Pancreas (tissue), 10 donors: Measurements from ENCODE around the gene TENM4. TPM values are rescaled to one million over a fixed set of nuclear protein-coding genes. Genes with fewer than 3 reads are reported as not detected.

Experiments
- ATAC-seq, 4 donors: fragments of 200-7000 bp; cut with Tn5 transposase; one replicate each; pipeline versions ENCODE4 v1.8.0 to v1.9.1; 2020; ENCODE audit warnings: mild to moderate bottlenecking in 4 of 4, moderate library complexity in 4 of 4
- DNase-seq, 6 donors: peaks; one replicate each; pipeline ENCODE4 v3.0.0-alpha.2; 2020
- FAIRE-seq: peaks from 2 replicates; lab custom pipeline; 2012; peaks lifted over from hg19 to GRCh38; lab: Jason Lieb, UNC
- H3K27ac ChIP-seq, 4 donors: fragments of 200-600 bp; sonication (generic); 1 replicate in 3 of 4; 2 replicates in 1 of 4; pipeline versions ENCODE4 v1.5.0 to v1.8.0; 2020
- H3K27me3 ChIP-seq, 4 donors: fragments of 200-600 bp; one replicate each; pipeline ENCODE4 v1.8.0; 2021
- H3K36me3 ChIP-seq, 3 donors: fragments of 200-600 bp; sonication (generic) in 1 of 3; one replicate each; pipeline versions ENCODE4 v1.5.0 to v1.8.0; 2020 to 2021
- H3K4me1 ChIP-seq, 3 donors: fragments of 200-600 bp; one replicate each; pipeline ENCODE4 v1.8.0; 2021
- H3K4me3 ChIP-seq, 4 donors: fragments of 200-600 bp; sonication (generic) in 2 of 4; one replicate each; pipeline versions ENCODE4 v1.5.0 to v1.8.0; 2020 to 2021
- H3K9me3 ChIP-seq, 4 donors: fragments of 200-600 bp; one replicate each; pipeline ENCODE4 v1.8.0; 2021
- WGBS, 2 donors: extraction: QIAGEN DNeasy Blood & Tissue Kit; methylation state at CpG; one replicate each; pipeline ENCODE4 v1.1.7; 2013; 5-methylcytosine and 5-hydroxymethylcytosine counted together
- intact Hi-C, 3 donors: fragments of 100-400 bp; cut with DNase I; formaldehyde crosslinking; loops; one replicate each; pipeline versions ENCODE4 v1.11.1 to v1.14.2; 2022
- polyA plus RNA-seq, 2 donors: library from polyadenylated mRNA; stranded (reverse); fragments of 200-250 nt; gene quantifications; one replicate each; pipeline ENCODE4 v1.2.3, GENCODE V29; 2013
- total RNA-seq, 6 donors: library from RNA; stranded (reverse); fragmentation: NEBNext Ultra II Directional in 4 of 6; extraction: Animal tissue kit (Norgen Biotek cat#: 25700) in 4 of 6; gene quantifications; one replicate each; pipeline versions ENCODE4 v1.2.1 to v1.2.4, GENCODE V29; 2021 to 2023
- TF ChIP-seq, protein P1 (sequence below), 4 donors: fragments of 200-600 bp; sonication (generic) in 3 of 4; IDR thresholded peaks; one replicate each; pipeline versions ENCODE4 v1.5.0 to v1.8.0; 2021; ENCODE audit warnings: antibody characterized with exemption in 4 of 4
- donor health status: healthy with polysubstance abuse.
- donor health status: DM: no; HTN: no; CAD: no; lungs with moderate emphysema.
- donor health status: DM: no; HTN: no; CAD: no.
- donor health status: control.
- donor health status: control.
- donor health status: Bipolar disorder and iron deficiency.
- donor health status: DM: yes; HTN: yes; CAD: no.
- donor health status: DM: no; HTN: no; CAD: no.
- donor health status: DM: no; HTN: no; CAD: no.
- donor health status: DM: yes; HTN: yes; CAD: no.

TENM4 gene
- total and polyA plus RNA-seq, 8 donors: 0.37 to 6.8 (median 1.3) TPM

DNA sequence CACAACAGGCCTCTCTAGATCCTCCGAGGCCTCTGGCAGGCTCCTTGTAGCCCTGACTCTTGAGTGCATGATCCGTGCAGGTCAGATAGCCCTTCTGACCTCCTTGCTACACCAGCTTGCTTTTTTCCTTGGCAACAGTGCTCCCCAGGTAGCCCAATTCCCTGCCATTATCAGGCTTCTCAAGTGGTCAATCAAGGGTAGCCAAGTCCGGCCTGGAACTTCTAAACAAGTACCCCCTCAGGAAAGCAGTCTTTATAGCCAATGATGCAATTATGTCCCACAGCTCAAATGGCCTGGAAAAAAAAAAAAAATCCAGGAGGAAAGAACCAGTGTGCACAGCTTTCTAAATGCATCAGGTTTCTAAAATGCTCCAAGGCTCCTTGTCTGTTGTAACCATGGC lies 59.8 kb downstream of the TENM4 start:
- no peak overlapping the region for H3K4me3 ChIP-seq
- WGBS, 2 donors: 54 to 55% methylated on average over 3 of the region's 3 CpGs
- no peaks in the 10 kb centered on the region for H3K4me1 ChIP-seq
- ATAC-seq (no peak), DNase-seq (no peak), FAIRE-seq (no peak)
- H3K27me3 ChIP-seq: no peaks in the 10 kb centered on the region
- no peaks in the 10 kb centered on the region for H3K9me3 ChIP-seq
- H3K27ac ChIP-seq: no peak overlapping the region
- intact Hi-C loops: no loop called here
- TF ChIP-seq, protein P1, sequence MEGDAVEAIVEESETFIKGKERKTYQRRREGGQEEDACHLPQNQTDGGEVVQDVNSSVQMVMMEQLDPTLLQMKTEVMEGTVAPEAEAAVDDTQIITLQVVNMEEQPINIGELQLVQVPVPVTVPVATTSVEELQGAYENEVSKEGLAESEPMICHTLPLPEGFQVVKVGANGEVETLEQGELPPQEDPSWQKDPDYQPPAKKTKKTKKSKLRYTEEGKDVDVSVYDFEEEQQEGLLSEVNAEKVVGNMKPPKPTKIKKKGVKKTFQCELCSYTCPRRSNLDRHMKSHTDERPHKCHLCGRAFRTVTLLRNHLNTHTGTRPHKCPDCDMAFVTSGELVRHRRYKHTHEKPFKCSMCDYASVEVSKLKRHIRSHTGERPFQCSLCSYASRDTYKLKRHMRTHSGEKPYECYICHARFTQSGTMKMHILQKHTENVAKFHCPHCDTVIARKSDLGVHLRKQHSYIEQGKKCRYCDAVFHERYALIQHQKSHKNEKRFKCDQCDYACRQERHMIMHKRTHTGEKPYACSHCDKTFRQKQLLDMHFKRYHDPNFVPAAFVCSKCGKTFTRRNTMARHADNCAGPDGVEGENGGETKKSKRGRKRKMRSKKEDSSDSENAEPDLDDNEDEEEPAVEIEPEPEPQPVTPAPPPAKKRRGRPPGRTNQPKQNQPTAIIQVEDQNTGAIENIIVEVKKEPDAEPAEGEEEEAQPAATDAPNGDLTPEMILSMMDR (IDR thresholded peaks at IDR 0.05): no peak
- H3K36me3 ChIP-seq: no peaks in the 10 kb centered on the region

DNA sequence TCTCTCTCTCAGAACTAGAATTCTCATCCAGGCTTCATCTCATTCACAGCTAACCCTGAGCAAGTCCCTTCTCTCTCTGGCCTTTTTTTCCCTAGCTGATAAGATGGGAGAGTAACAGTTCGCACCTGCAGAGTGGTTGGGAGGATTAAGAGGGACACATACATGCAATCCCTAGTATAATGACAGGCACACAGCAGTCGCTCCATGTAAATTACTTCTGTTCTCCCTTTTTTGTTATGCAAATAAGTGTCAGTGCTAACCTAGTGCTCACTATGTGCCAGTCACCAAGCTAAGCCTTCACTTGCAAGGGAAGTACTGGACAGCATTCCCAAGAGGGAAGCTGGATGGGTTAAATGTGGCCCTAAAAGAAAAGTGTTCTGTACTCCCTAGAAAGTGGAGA lies 63.4 kb downstream of the TENM4 start:
- no peak overlapping the region for H3K27ac ChIP-seq
- no peak for FAIRE-seq
- intact Hi-C loops: no loop called here
- ATAC-seq: no peak
- DNase-seq: no peak
- TF ChIP-seq, protein P1 (IDR thresholded peaks at IDR 0.05): no peak
- 63 to 79% methylated on average over 2 of the region's 2 CpGs for WGBS, 2 donors
- no peaks in the 10 kb centered on the region for H3K27me3 ChIP-seq
- no peaks in the 10 kb centered on the region for H3K36me3 ChIP-seq
- no peak overlapping the region for H3K4me3 ChIP-seq
- no peaks in the 10 kb centered on the region for H3K4me1 ChIP-seq
- H3K9me3 ChIP-seq: no peaks in the 10 kb centered on the region

DNA sequence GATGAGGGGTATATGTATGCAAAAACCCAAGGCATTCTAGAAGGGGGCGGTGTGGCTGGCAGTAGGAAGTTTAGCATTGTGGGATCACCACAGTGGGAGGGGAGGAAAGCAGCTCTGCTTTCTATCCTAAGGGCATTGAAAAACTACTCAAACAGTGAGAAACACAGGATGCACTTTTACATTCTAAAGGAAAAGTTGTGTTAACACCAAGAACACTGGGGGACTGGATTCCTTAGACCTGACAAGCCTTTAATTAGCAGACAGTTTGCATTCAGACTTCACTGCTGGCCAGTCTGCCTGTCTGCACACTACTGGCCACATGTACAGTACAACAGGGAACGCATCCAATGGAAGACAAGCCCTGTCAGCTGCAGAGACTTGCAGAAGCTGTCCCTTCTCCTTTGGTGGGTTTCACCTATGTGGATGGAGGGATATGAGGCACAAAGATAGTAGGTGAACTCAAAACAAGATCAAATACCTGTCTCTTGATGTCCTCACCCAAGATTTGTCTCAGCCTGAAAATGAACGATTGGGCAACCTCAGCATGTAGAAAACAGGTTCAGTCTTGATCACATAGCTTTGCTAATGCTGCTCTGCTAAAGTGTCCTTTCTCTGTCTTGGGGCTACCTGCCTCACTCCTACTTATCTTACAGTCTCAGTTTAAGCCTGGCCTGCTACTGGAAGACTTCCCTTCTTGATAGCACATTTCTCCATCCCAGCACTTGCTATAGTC lies 64.8 kb downstream of the TENM4 start:
- 63 to 77% methylated on average over 3 of the region's 3 CpGs for WGBS, 2 donors
- no peak overlapping the region for H3K4me3 ChIP-seq
- H3K4me1 ChIP-seq: no peaks in the 10 kb centered on the region
- FAIRE-seq (no peak), ATAC-seq (no peak), DNase-seq (no peak)
- no peaks in the 10 kb centered on the region for H3K27me3 ChIP-seq
- no peaks in the 10 kb centered on the region for H3K36me3 ChIP-seq
- no peaks in the 10 kb centered on the region for H3K9me3 ChIP-seq
- no peak overlapping the region for H3K27ac ChIP-seq
- intact Hi-C loops: no loop called here
- TF ChIP-seq, protein P1 (IDR thresholded peaks at IDR 0.05): no peak

DNA sequence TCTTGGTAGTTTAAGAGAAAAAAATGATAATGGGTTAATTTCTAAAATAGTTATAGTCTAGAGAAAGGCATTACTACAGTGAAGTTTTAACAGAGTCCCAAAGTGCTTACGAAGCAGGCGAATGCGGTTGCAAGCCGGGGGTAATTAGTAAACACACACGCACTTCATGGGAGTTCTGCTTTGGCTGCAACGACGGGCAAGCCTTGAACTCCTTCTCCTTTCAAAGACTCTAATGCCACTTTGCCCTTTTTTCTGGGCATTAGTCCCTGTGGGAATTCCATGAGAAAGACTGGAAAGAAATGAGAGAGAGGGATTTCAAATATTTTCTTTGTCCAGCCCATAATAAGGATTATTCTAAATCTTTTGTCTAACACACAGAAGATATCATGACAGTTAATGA lies 66.1 kb downstream of the TENM4 start:
- FAIRE-seq (no peak), ATAC-seq (no peak), DNase-seq (no peak)
- Histone ChIP-seq H3K36me3 (no peaks in the 10 kb centered on the region), H3K4me3 (no peak overlapping the region), H3K4me1 (no peaks in the 10 kb centered on the region), H3K9me3 (no peaks in the 10 kb centered on the region), H3K27me3 (no peaks in the 10 kb centered on the region), H3K27ac (no peak overlapping the region)
- intact Hi-C loops: no loop called here
- TF ChIP-seq, protein P1 (IDR thresholded peaks at IDR 0.05): no peak
- 65 to 69% methylated on average over 7 of the region's 7 CpGs for WGBS, 2 donors

DNA sequence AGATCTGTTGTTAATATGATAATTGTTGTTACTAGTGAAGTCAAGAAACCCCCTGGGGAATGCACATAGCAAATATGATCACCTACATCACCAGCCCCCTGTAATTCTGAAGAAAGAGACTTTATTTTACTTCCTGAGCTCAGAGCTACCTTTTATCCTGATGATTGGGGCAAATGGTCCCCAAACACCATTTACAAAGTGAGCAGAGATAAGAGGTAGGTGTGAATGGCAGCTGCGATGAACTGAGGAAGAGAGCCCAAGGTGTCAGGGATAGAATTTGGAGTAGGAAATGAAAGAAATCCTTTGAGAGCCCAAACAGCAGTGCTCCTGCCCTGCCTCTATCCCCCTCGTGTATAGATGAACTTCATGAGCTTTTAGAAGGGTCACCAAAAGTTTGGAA lies 69.1 kb downstream of the TENM4 start:
- Histone ChIP-seq H3K27ac (no peak overlapping the region), H3K4me3 (no peak overlapping the region), H3K9me3 (no peaks in the 10 kb centered on the region), H3K27me3 (no peaks in the 10 kb centered on the region), H3K4me1 (no peaks in the 10 kb centered on the region), H3K36me3 (no peaks in the 10 kb centered on the region)
- no peak for FAIRE-seq
- TF ChIP-seq, protein P1 (IDR thresholded peaks at IDR 0.05): no peak
- DNase-seq: no peak
- 26 to 28% methylated on average over 2 of the region's 2 CpGs for WGBS, 2 donors
- ATAC-seq: no peak
- intact Hi-C loops: no loop called here
